GM12878 (cell line): ENCODE measurements around the gene PTPRD.

Source experiments
- ATF7 ChIP-seq: fragments of 450-650 bp; IDR thresholded peaks from 2 replicates; pipeline ENCODE4 v1.6.1; 2016; ENCODE audit warnings: low read depth, mild to moderate bottlenecking
- CBFB ChIP-seq: IDR thresholded peaks from 2 replicates; pipeline ENCODE4 v1.6.1; 2016; ENCODE audit warnings: antibody characterized with exemption, low read depth
- CTCF ChIP-seq, 3 experiments: IDR thresholded peaks in 2 of 3; conservative IDR thresholded peaks in 1 of 3; 2 replicates each; pipeline ENCODE4 v1.5.1; 2011; ENCODE audit warnings: low read depth in 3 of 3, low read length in 3 of 3, mild to moderate bottlenecking in 3 of 3, control low read depth in 2 of 3, moderate library complexity in 2 of 3, inconsistent platforms in 1 of 3, mixed read lengths in 1 of 3; ENCODE audit not compliant: control insufficient read depth in 2 of 3, insufficient read depth in 1 of 3; ENCODE audit errors: extremely low read depth in 1 of 3
- EP300 ChIP-seq, 2 experiments: fragments of 150-350 bp in 1 of 2; IDR thresholded peaks; 2 replicates each; pipeline ENCODE4 v1.6.1; 2011 to 2012; ENCODE audit warnings: low read depth in 2 of 2, low read length in 2 of 2, borderline replicate concordance in 1 of 2, improper control_type of control experiment in 1 of 2, inconsistent platforms in 1 of 2; ENCODE audit not compliant: control insufficient read depth in 1 of 2
- GATAD2B ChIP-seq: fragments of 450-650 bp; conservative IDR thresholded peaks from 2 replicates; pipeline ENCODE4 v1.6.1; 2017; ENCODE audit warnings: low read depth, mild to moderate bottlenecking, moderate library complexity
- KDM1A ChIP-seq: fragments of 200-600 bp; sonication (generic); IDR thresholded peaks from 2 replicates; pipeline ENCODE4 v1.6.1; 2016; ENCODE audit warnings: borderline replicate concordance
- PBX3 ChIP-seq: IDR thresholded peaks from 2 replicates; pipeline ENCODE4 v1.6.1; 2011; ENCODE audit warnings: mild to moderate bottlenecking, low read depth, low read length, moderate library complexity; ENCODE audit not compliant: insufficient replicate concordance
- POLR2A ChIP-seq: IDR thresholded peaks from 2 replicates; pipeline ENCODE4 v1.6.1; 2011; ENCODE audit warnings: low read depth, mild to moderate bottlenecking, low read length
- REST ChIP-seq: IDR thresholded peaks from 2 replicates; pipeline ENCODE4 v1.6.1; 2012; ENCODE audit warnings: mild to moderate bottlenecking, low read depth, low read length
- SIX5 ChIP-seq: IDR thresholded peaks from 2 replicates; pipeline ENCODE4 v1.6.1; 2011; ENCODE audit warnings: mild to moderate bottlenecking, low read depth, low read length, moderate library complexity; ENCODE audit not compliant: severe bottlenecking
- TCF12 ChIP-seq: IDR thresholded peaks from 2 replicates; pipeline ENCODE4 v1.6.1; 2011; ENCODE audit warnings: low read depth, mild to moderate bottlenecking, low read length
- TCF7 ChIP-seq: IDR thresholded peaks from 2 replicates; pipeline ENCODE4 v1.6.1; 2014; ENCODE audit warnings: antibody characterized with exemption, borderline replicate concordance
- ZNF384 ChIP-seq: IDR thresholded peaks from 2 replicates; pipeline ENCODE4 v1.6.1; 2012; ENCODE audit warnings: low read depth, mild to moderate bottlenecking, low read length, improper control_type of control experiment, borderline replicate concordance

- TF ChIP-seq GATAD2B (no peak), TCF12 (no peak), CBFB (no peak), PBX3 (no peak), EP300 (IDR thresholded peaks at IDR 0.05; ENCODE audit: borderline replicate concordance in 1 of 2, control insufficient read depth in 1 of 2, low read depth in 2 of 2, low read length in 2 of 2) (no peak), ZNF384 (no peak), TCF7 (no peak), POLR2A (no peak), SIX5 (no peak), KDM1A (no peak), REST (no peak), CTCF (IDR thresholded peaks at IDR 0.05 in 2 of 3, conservative IDR thresholded peaks at IDR 0.05 in 1 of 3; ENCODE audit: control insufficient read depth in 2 of 3, extremely low read depth in 1 of 3, insufficient read depth in 1 of 3, low read depth in 3 of 3, low read length in 3 of 3) (no peak), ATF7 (no peak)
These were observed 225.5 kb downstream of the PTPRD start for GRCh38 chr9:10387282-10387681.
